Ishikawa (cell line): Measurements from ENCODE around the gene TAF1L.

ENCODE experiments used
- CEBPB ChIP-seq: IDR thresholded peaks from 2 replicates; pipeline ENCODE4 v1.6.1; 2012
- CREB1 ChIP-seq: IDR thresholded peaks from 2 replicates; pipeline ENCODE4 v1.6.1; 2012; ENCODE audit warnings: low read depth
- EGR1 ChIP-seq: IDR thresholded peaks from 2 replicates; pipeline ENCODE4 v1.6.1; 2012
- EP300 ChIP-seq: IDR thresholded peaks from 2 replicates; pipeline ENCODE4 v1.6.1; 2012; ENCODE audit warnings: borderline replicate concordance
- FOXM1 ChIP-seq: IDR thresholded peaks from 2 replicates; pipeline ENCODE4 v1.6.1; 2012; ENCODE audit warnings: low read depth, borderline replicate concordance
- NFIC ChIP-seq: IDR thresholded peaks from 2 replicates; pipeline ENCODE4 v1.6.1; 2012
- RAD21 ChIP-seq: IDR thresholded peaks from 2 replicates; pipeline ENCODE4 v1.6.1; 2012; ENCODE audit warnings: low read depth
- REST ChIP-seq: IDR thresholded peaks from 2 replicates; pipeline ENCODE4 v1.6.1; 2012; ENCODE audit warnings: low read depth, mild to moderate bottlenecking
- TAF1 ChIP-seq: IDR thresholded peaks from 2 replicates; pipeline ENCODE4 v1.6.1; 2012; ENCODE audit warnings: low read depth, mild to moderate bottlenecking
- TCF12 ChIP-seq: IDR thresholded peaks from 2 replicates; pipeline ENCODE4 v1.6.1; 2012; ENCODE audit warnings: low read depth
- TEAD4 ChIP-seq: IDR thresholded peaks from 2 replicates; pipeline ENCODE4 v1.6.1; 2012
- USF1 ChIP-seq: IDR thresholded peaks from 2 replicates; pipeline ENCODE4 v1.6.1; 2012
- YY1 ChIP-seq: IDR thresholded peaks from 2 replicates; pipeline ENCODE4 v1.6.1; 2012; ENCODE audit warnings: low read depth
- ZBTB7A ChIP-seq: IDR thresholded peaks from 2 replicates; pipeline ENCODE4 v1.6.1; 2012; ENCODE audit warnings: low read depth
- TF ChIP-seq, protein P1 (sequence below): IDR thresholded peaks from 2 replicates; pipeline ENCODE4 v1.6.1; 2012

Gene TAF1L, protein sequence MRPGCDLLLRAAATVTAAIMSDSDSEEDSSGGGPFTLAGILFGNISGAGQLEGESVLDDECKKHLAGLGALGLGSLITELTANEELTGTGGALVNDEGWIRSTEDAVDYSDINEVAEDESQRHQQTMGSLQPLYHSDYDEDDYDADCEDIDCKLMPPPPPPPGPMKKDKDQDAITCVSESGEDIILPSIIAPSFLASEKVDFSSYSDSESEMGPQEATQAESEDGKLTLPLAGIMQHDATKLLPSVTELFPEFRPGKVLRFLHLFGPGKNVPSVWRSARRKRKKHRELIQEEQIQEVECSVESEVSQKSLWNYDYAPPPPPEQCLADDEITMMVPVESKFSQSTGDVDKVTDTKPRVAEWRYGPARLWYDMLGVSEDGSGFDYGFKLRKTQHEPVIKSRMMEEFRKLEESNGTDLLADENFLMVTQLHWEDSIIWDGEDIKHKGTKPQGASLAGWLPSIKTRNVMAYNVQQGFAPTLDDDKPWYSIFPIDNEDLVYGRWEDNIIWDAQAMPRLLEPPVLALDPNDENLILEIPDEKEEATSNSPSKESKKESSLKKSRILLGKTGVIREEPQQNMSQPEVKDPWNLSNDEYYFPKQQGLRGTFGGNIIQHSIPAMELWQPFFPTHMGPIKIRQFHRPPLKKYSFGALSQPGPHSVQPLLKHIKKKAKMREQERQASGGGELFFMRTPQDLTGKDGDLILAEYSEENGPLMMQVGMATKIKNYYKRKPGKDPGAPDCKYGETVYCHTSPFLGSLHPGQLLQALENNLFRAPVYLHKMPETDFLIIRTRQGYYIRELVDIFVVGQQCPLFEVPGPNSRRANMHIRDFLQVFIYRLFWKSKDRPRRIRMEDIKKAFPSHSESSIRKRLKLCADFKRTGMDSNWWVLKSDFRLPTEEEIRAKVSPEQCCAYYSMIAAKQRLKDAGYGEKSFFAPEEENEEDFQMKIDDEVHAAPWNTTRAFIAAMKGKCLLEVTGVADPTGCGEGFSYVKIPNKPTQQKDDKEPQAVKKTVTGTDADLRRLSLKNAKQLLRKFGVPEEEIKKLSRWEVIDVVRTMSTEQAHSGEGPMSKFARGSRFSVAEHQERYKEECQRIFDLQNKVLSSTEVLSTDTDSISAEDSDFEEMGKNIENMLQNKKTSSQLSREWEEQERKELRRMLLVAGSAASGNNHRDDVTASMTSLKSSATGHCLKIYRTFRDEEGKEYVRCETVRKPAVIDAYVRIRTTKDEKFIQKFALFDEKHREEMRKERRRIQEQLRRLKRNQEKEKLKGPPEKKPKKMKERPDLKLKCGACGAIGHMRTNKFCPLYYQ (N-terminal part only)

GRCh38 chr9:32635362-32635761 lies at the start of gene TAF1L:
TSS of gene TAF1L (minus strand) at chr9:32635669. CDS start at chr9:32635579, 90 bp downstream.
- TF ChIP-seq TCF12 (no peak), CREB1 (no peak), CEBPB (no peak), ZBTB7A (no peak), TAF1 (no peak), NFIC (no peak), EGR1 (no peak), FOXM1 (no peak), TEAD4 (no peak), USF1 (no peak), REST (no peak), EP300 (no peak), RAD21 (no peak), YY1 (no peak)
- TF ChIP-seq, protein P1, sequence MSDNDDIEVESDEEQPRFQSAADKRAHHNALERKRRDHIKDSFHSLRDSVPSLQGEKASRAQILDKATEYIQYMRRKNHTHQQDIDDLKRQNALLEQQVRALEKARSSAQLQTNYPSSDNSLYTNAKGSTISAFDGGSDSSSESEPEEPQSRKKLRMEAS, result no peak

- no peak for TF ChIP-seq CEBPB
- peak; percentile 63 for TF ChIP-seq REST
Measured at GRCh38 chr9:32681751-32682150, 46.3 kb upstream of the TAF1L start.

DNA sequence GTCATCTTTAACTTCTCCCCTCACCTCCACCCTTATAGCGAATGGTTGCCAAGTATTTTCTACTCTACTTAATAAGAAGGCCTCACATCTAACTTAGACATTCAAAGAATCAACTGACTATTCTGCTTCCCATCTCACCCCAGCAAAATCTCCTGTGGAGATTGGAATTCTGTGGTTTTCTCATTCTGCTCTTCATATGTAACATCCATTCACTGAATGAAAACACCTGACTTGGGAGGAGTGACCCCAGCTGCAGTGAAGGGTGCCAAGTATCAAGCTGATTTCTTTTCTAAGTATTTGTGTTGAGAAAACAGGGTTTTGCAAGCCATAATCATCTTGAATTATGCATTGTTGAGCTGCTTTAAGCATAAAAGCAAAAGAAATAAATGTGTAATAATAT lies 42.5 kb upstream of the TAF1L start:
- no peak for TF ChIP-seq TCF12
- TF ChIP-seq RAD21, result no peak
- no peak for TF ChIP-seq TEAD4
- no peak for TF ChIP-seq CREB1
- TF ChIP-seq, protein P1, result no peak
- TF ChIP-seq CEBPB, result no peak
- no peak for TF ChIP-seq EGR1
- TF ChIP-seq USF1, result no peak
- TF ChIP-seq REST, result no peak
- no peak for TF ChIP-seq EP300
- TF ChIP-seq YY1, result no peak
- no peak for TF ChIP-seq NFIC
- no peak for TF ChIP-seq FOXM1

DNA sequence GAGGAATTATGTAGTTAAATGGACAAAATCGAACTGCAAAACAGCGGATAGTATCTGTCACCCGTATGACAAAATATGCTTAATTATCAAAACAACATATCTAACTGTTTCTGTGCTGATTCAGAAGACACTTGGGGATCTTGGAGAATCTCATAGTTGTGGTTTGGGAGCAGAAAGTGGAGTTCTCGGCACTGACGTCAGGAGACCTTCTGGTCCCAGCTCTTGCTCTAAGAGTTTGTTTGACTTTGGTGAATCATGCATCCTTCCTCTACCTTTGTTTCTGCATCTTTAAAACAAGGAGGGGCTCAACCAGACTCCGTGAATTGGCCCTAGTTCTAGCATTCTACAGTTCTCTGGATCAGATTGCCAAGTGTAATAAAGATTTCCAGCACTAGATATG lies 37.0 kb upstream of the TAF1L start:
- TF ChIP-seq USF1 (no peak), YY1 (no peak), EP300 (no peak), TAF1 (no peak), FOXM1 (no peak), TCF12 (no peak), RAD21 (no peak), REST (no peak), CREB1 (no peak), CEBPB (no peak)
- TF ChIP-seq, protein P1, result no peak
